ENCODE measurements around the gene CD96. TPM values are rescaled to one million over a fixed set of nuclear protein-coding genes. Genes with fewer than 3 reads are reported as not detected.

Gene CD96
- total and polyA plus RNA-seq, 9 donors: 0.13 to 3.0 (median 0.72) TPM

- Histone ChIP-seq H3K4me1 (ENCODE audit: insufficient read depth) (no peaks in the 10 kb centered on the region), H3K36me3 (no peaks in the 10 kb centered on the region), H3K27me3 (no peaks in the 10 kb centered on the region), H3K9me3 (no peaks in the 10 kb centered on the region), H3K4me3 (no peak overlapping the region), H3K27ac (no peak overlapping the region)
- DNase-seq: no peak
- 72 to 80% (median 78%) methylated on average over 2 of the region's 2 CpGs for WGBS, 3 donors
- TF ChIP-seq CTCF (IDR thresholded peaks at IDR 0.05): no peak
- no peak for TF ChIP-seq POLR2A (IDR thresholded peaks at IDR 0.05)
- TF ChIP-seq EP300 (IDR thresholded peaks at IDR 0.05): no peak
- intact Hi-C loops (cut with DNase I): no loop called here
Observed at GRCh38 chr3:111598552-111598951, 56.6 kb downstream of the CD96 start.

GRCh38 chr3:111601810-111602209 lies 59.8 kb downstream of the CD96 start:
- Histone ChIP-seq H3K4me3 (no peak overlapping the region), H3K9me3 (no peaks in the 10 kb centered on the region), H3K4me1 (ENCODE audit: insufficient read depth) (no peaks in the 10 kb centered on the region), H3K36me3 (no peaks in the 10 kb centered on the region), H3K27ac (no peak overlapping the region), H3K27me3 (no peaks in the 10 kb centered on the region)
- no peak for TF ChIP-seq CTCF (IDR thresholded peaks at IDR 0.05)
- no peak for TF ChIP-seq EP300 (IDR thresholded peaks at IDR 0.05)
- no peak for TF ChIP-seq POLR2A (IDR thresholded peaks at IDR 0.05)
- intact Hi-C loops (cut with DNase I): no loop called here
- 86 to 94% (median 91%) methylated on average over 4 of the region's 4 CpGs for WGBS, 3 donors
- DNase-seq: no peak

GRCh38 chr3:111603679-111604078 lies 61.7 kb downstream of the CD96 start:
- Histone ChIP-seq H3K4me1 (ENCODE audit: insufficient read depth) (no peaks in the 10 kb centered on the region), H3K27ac (no peak overlapping the region), H3K27me3 (no peaks in the 10 kb centered on the region), H3K36me3 (no peaks in the 10 kb centered on the region), H3K4me3 (no peak overlapping the region), H3K9me3 (no peaks in the 10 kb centered on the region)
- no peak for TF ChIP-seq POLR2A (IDR thresholded peaks at IDR 0.05)
- TF ChIP-seq CTCF (IDR thresholded peaks at IDR 0.05): no peak
- TF ChIP-seq EP300 (IDR thresholded peaks at IDR 0.05): no peak
- DNase-seq: no peak
- intact Hi-C loops (cut with DNase I): no loop called here
- WGBS, 3 donors: 85 to 94% (median 87%) methylated on average over 1 of the region's 1 CpG

GRCh38 chr3:111604119-111604518 lies 62.1 kb downstream of the CD96 start:
- Histone ChIP-seq H3K36me3 (no peaks in the 10 kb centered on the region), H3K9me3 (no peaks in the 10 kb centered on the region), H3K27ac (no peak overlapping the region), H3K4me1 (ENCODE audit: insufficient read depth) (no peaks in the 10 kb centered on the region), H3K4me3 (no peak overlapping the region), H3K27me3 (no peaks in the 10 kb centered on the region)
- TF ChIP-seq POLR2A (IDR thresholded peaks at IDR 0.05) (no peak), EP300 (IDR thresholded peaks at IDR 0.05) (no peak), CTCF (IDR thresholded peaks at IDR 0.05) (no peak)
- DNase-seq: no peak
- WGBS, 3 donors: 85 to 95% (median 93%) methylated on average over 2 of the region's 2 CpGs
- intact Hi-C loops (cut with DNase I): no loop called here

GRCh38 chr3:111605018-111605417 lies 63.0 kb downstream of the CD96 start:
- no peaks in the 10 kb centered on the region for H3K27me3 ChIP-seq
- no peaks in the 10 kb centered on the region for H3K4me1 ChIP-seq (ENCODE audit: insufficient read depth)
- no peak overlapping the region for H3K27ac ChIP-seq
- H3K4me3 ChIP-seq: no peak overlapping the region
- no peaks in the 10 kb centered on the region for H3K36me3 ChIP-seq
- intact Hi-C loops (cut with DNase I): no loop called here
- TF ChIP-seq EP300 (IDR thresholded peaks at IDR 0.05) (no peak), POLR2A (IDR thresholded peaks at IDR 0.05) (no peak)
- no peaks in the 10 kb centered on the region for H3K9me3 ChIP-seq
- DNase-seq: no peak

All from ovary (tissue), 9 donors.